Neural cell (in vitro differentiated cells): ENCODE results near the gene GPRIN1.

Source experiments
- CTCF ChIP-seq: fragments of 450-650 bp; IDR thresholded peaks from 2 replicates; pipeline ENCODE4 v1.5.1; 2014; ENCODE audit warnings: antibody characterized with exemption, mild to moderate bottlenecking, moderate library complexity; ENCODE audit not compliant: poor library complexity, severe bottlenecking
- EZH2 ChIP-seq: fragments of 200-600, 300-800 bp; shearing (Covaris generic), sonication (generic); IDR thresholded peaks from 2 replicates; pipeline ENCODE4 v1.6.1; 2014; ENCODE audit warnings: antibody characterized with exemption, low read length, borderline replicate concordance, mild to moderate bottlenecking; ENCODE audit not compliant: insufficient read depth, poor library complexity, severe bottlenecking
- RAD21 ChIP-seq: fragments of 450-650 bp; conservative IDR thresholded peaks from 2 replicates; pipeline ENCODE4 v1.6.1; 2014; ENCODE audit warnings: antibody characterized with exemption, mild to moderate bottlenecking, moderate library complexity
- REST ChIP-seq: IDR thresholded peaks from 2 replicates; pipeline ENCODE4 v1.6.1; 2012; ENCODE audit warnings: borderline replicate concordance

GRCh38 chr5:176625512-176625911 lies 15.6 kb upstream of the GPRIN1 start:
- TF ChIP-seq RAD21 (no peak), CTCF (no peak), EZH2 (no peak), REST (no peak)
